ENCODE measurements around the gene DLGAP1. TPM values are rescaled to one million over a fixed set of nuclear protein-coding genes. Genes with fewer than 3 reads are reported as not detected.

Gene DLGAP1
- total and polyA plus RNA-seq, 2 experiments from 2014 or later: 17.0 to 48.5 TPM

DNA sequence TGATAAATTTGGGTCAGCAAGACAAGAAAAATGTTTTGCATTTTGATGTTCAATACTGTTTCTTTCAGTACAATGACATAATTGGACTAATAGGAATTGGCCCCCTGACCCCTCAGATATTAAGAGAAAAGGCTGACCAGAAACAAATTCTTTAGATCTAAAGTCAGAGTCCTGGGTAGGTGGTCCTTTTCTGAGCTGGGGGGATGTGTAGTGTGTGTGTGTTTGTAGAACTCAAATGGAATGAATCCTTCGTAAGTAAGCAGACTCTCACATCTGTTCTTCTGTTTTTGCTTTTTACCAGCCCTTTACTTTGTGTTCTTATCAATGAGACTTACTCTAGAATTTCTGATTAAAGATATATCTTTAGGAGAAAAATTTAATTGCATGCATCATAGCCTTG is 677.4 kb downstream of the DLGAP1 start:
- H3K4me1 Mint-ChIP-seq: peaks cover 36% of the 10 kb centered on the region
- no peaks in the 10 kb centered on the region for H4K20me1 ChIP-seq (replicated peaks; ENCODE audit: insufficient read depth)
- H3K36me3 ChIP-seq (ENCODE audit: insufficient read depth): no peaks in the 10 kb centered on the region
- no peaks in the 10 kb centered on the region for H3K36me3 Mint-ChIP-seq (ENCODE audit: low read depth)
- H3K4me1 ChIP-seq (ENCODE audit: insufficient read depth): peaks cover 26% of the 10 kb centered on the region
- H2AFZ ChIP-seq: no peak overlapping the region
- H3K4me3 Mint-ChIP-seq: no peak overlapping the region
- H3K4me2 ChIP-seq: no peak overlapping the region
- H3K27me3 ChIP-seq (ENCODE audit: insufficient read depth): no peaks in the 10 kb centered on the region
- DNase-seq (ENCODE audit: low spot score) (no peak), ATAC-seq (no peak)
- no peak overlapping the region for H3K27ac ChIP-seq (ENCODE audit: low read depth)
- H3K9me3 Mint-ChIP-seq: no peaks in the 10 kb centered on the region
- H3K9me2 ChIP-seq (ENCODE audit: insufficient read depth): no peaks in the 10 kb centered on the region
- no peak for TF ChIP-seq JUNB (IDR thresholded peaks at IDR 0.05; ENCODE audit: unreplicated experiment)
- TF ChIP-seq EZH2 (IDR thresholded peaks at IDR 0.05; ENCODE audit: low read depth, unreplicated experiment): no peak
- TF ChIP-seq, protein P1, sequence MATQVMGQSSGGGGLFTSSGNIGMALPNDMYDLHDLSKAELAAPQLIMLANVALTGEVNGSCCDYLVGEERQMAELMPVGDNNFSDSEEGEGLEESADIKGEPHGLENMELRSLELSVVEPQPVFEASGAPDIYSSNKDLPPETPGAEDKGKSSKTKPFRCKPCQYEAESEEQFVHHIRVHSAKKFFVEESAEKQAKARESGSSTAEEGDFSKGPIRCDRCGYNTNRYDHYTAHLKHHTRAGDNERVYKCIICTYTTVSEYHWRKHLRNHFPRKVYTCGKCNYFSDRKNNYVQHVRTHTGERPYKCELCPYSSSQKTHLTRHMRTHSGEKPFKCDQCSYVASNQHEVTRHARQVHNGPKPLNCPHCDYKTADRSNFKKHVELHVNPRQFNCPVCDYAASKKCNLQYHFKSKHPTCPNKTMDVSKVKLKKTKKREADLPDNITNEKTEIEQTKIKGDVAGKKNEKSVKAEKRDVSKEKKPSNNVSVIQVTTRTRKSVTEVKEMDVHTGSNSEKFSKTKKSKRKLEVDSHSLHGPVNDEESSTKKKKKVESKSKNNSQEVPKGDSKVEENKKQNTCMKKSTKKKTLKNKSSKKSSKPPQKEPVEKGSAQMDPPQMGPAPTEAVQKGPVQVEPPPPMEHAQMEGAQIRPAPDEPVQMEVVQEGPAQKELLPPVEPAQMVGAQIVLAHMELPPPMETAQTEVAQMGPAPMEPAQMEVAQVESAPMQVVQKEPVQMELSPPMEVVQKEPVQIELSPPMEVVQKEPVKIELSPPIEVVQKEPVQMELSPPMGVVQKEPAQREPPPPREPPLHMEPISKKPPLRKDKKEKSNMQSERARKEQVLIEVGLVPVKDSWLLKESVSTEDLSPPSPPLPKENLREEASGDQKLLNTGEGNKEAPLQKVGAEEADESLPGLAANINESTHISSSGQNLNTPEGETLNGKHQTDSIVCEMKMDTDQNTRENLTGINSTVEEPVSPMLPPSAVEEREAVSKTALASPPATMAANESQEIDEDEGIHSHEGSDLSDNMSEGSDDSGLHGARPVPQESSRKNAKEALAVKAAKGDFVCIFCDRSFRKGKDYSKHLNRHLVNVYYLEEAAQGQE (IDR thresholded peaks at IDR 0.05; ENCODE audit: unreplicated experiment): no peak
- no peak for TF ChIP-seq NANOG (IDR thresholded peaks at IDR 0.05; ENCODE audit: borderline replicate concordance)
- no peak for TF ChIP-seq POLR2AphosphoS5 (IDR thresholded peaks at IDR 0.05; ENCODE audit: low read depth)
- TF ChIP-seq STAT1 (IDR thresholded peaks at IDR 0.05; ENCODE audit: unreplicated experiment): no peak
- no peak for TF ChIP-seq CREB1 (CRISPR knock-in tag; IDR thresholded peaks at IDR 0.05; ENCODE audit: low read depth)
- TF ChIP-seq, protein P2, sequence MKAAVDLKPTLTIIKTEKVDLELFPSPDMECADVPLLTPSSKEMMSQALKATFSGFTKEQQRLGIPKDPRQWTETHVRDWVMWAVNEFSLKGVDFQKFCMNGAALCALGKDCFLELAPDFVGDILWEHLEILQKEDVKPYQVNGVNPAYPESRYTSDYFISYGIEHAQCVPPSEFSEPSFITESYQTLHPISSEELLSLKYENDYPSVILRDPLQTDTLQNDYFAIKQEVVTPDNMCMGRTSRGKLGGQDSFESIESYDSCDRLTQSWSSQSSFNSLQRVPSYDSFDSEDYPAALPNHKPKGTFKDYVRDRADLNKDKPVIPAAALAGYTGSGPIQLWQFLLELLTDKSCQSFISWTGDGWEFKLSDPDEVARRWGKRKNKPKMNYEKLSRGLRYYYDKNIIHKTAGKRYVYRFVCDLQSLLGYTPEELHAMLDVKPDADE (IDR thresholded peaks at IDR 0.05): no peak
- TF ChIP-seq ZNF114 (CRISPR knock-in tag; IDR thresholded peaks at IDR 0.05): no peak
- TF ChIP-seq, protein P3, sequence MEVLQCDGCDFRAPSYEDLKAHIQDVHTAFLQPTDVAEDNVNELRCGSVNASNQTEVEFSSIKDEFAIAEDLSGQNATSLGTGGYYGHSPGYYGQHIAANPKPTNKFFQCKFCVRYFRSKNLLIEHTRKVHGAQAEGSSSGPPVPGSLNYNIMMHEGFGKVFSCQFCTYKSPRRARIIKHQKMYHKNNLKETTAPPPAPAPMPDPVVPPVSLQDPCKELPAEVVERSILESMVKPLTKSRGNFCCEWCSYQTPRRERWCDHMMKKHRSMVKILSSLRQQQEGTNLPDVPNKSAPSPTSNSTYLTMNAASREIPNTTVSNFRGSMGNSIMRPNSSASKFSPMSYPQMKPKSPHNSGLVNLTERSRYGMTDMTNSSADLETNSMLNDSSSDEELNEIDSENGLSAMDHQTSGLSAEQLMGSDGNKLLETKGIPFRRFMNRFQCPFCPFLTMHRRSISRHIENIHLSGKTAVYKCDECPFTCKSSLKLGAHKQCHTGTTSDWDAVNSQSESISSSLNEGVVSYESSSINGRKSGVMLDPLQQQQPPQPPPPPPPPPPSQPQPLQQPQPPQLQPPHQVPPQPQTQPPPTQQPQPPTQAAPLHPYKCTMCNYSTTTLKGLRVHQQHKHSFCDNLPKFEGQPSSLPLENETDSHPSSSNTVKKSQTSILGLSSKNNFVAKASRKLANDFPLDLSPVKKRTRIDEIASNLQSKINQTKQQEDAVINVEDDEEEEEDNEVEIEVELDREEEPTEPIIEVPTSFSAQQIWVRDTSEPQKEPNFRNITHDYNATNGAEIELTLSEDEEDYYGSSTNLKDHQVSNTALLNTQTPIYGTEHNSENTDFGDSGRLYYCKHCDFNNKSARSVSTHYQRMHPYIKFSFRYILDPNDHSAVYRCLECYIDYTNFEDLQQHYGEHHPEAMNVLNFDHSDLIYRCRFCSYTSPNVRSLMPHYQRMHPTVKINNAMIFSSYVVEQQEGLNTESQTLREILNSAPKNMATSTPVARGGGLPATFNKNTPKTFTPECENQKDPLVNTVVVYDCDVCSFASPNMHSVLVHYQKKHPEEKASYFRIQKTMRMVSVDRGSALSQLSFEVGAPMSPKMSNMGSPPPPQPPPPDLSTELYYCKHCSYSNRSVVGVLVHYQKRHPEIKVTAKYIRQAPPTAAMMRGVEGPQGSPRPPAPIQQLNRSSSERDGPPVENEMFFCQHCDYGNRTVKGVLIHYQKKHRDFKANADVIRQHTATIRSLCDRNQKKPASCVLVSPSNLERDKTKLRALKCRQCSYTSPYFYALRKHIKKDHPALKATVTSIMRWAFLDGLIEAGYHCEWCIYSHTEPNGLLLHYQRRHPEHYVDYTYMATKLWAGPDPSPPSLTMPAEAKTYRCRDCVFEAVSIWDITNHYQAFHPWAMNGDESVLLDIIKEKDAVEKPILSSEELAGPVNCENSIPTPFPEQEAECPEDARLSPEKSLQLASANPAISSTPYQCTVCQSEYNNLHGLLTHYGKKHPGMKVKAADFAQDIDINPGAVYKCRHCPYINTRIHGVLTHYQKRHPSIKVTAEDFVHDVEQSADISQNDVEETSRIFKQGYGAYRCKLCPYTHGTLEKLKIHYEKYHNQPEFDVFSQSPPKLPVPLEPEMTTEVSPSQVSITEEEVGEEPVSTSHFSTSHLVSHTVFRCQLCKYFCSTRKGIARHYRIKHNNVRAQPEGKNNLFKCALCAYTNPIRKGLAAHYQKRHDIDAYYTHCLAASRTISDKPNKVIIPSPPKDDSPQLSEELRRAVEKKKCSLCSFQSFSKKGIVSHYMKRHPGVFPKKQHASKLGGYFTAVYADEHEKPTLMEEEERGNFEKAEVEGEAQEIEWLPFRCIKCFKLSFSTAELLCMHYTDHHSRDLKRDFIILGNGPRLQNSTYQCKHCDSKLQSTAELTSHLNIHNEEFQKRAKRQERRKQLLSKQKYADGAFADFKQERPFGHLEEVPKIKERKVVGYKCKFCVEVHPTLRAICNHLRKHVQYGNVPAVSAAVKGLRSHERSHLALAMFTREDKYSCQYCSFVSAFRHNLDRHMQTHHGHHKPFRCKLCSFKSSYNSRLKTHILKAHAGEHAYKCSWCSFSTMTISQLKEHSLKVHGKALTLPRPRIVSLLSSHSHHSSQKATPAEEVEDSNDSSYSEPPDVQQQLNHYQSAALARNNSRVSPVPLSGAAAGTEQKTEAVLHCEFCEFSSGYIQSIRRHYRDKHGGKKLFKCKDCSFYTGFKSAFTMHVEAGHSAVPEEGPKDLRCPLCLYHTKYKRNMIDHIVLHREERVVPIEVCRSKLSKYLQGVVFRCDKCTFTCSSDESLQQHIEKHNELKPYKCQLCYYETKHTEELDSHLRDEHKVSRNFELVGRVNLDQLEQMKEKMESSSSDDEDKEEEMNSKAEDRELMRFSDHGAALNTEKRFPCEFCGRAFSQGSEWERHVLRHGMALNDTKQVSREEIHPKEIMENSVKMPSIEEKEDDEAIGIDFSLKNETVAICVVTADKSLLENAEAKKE (CRISPR knock-in tag; IDR thresholded peaks at IDR 0.05): no peak
- no peaks in the 10 kb centered on the region for H3K79me2 ChIP-seq (replicated peaks; ENCODE audit: insufficient read depth)
- H3K27me3 Mint-ChIP-seq (ENCODE audit: insufficient read depth, low read depth, poor library complexity): no peaks in the 10 kb centered on the region
- H3K27ac Mint-ChIP-seq: no peak overlapping the region
- H3F3A ChIP-seq (replicated peaks; ENCODE audit: low read depth): no peaks in the 10 kb centered on the region
- no peak overlapping the region for H3K4me3 ChIP-seq

All from GM23338 (cell line).